NCI-H446 (cell line): ENCODE measurements around the gene B3GAT2.

Experiments used
- DNase-seq, 2 experiments: peaks; one replicate each; lab custom pipeline; 2025; lab: John Stamatoyannopoulos, UW

The B3GAT2 gene

GRCh38 chr6:70842541-70842940, 114.3 kb downstream of the B3GAT2 start:
- no peak for DNase-seq

DNA sequence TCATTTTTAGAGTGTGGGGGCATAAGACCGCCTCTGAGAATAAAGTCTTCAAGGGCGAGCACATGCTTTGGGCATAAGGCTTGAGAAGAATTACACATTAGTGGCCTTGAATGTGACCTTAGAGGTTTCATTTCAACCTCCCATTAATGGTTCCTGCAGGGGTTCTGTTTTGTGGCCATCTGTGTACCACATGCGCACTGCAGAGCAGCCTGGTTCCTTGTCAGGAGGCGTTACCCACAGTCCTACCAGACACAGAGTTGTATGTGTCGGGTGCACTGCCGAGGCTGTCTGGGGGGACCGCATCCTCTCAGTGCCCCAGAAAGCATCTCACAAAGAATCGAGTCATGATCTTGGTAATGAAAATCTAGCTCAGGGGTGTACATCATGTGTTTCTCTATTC, 115.7 kb downstream of the B3GAT2 start:
- DNase-seq: no peak

- DNase-seq: no peak
Observed at GRCh38 chr6:70839286-70840266, 117.3 kb downstream of the B3GAT2 start.

DNA sequence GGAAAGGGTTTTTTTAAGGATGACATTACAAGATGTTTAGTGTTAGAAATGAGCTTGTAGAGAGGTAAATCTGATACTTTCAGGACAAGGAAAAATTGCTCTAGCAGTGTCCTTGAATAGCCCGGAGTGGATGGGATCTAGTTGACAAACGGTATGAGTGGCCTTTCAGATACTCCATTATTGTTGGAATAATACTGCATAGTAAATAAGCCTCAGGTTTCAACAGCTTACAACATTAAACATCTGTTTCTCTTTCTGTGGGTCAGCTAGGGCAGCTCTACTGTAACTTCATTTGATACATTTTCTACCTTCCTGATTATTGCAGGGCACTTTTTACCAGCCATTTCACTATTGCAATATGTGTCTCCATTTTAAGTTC, 118.0 kb downstream of the B3GAT2 start:
- DNase-seq: no peak

DNA sequence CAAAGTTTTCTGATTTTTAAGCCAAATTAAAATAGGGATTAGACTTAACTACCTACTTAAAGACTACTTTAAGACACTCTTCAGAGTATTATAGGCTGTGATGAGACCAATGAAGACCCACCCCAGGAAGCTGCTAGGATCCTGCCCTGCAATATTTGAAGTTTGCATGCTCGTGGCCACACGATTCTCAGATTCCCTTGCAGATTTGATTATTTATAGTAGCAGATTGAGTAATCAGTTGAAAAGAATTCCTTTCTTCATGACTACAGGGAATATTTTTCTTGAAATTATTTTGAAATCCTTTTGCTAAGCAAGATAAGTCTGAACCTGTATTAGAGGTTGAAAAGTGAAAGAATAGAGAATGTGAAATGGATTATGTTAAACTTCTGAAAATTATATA, 122.3 kb downstream of the B3GAT2 start:
- no peak for DNase-seq

GRCh38 chr6:70831427-70831826, 125.4 kb downstream of the B3GAT2 start:
- no peak for DNase-seq

DNA sequence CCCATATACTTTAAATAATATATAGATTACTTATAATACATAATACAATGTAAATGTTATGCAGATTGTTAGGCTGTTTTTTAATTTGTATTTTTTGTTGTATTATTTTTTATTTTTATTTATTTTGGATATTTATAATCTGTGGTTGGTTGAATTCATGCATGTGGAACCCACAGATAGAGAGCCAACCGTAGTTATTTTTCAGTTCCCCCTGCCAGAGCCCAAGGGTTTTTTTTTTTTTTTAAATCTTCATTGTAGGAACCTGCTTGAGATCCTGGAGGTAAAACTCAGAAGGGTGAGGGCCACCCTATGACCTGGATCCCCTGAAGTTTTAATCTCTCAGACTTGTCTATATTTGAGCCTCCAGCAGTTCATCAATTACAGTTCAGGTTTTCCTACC, 133.2 kb downstream of the B3GAT2 start:
- DNase-seq: no peak

DNA sequence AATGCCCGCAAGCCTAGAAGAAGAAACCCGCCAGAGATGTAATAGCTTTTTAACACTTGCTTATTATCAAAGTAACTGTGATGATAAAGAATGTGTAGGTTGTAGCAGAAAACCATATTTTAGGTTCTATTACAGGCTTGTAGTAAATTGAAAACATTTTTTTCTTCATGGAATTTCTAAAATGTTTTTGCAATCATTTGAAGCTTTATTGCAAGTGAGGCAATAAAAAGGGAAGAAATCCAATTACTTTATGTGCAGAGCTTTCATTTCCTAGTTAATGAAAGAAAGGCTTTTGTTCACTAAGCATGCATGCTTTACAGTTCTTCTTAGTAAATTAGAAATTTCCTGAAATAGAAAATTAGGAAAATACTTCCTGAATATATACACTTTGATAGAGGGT, 135.1 kb downstream of the B3GAT2 start:
- no peak for DNase-seq

GRCh38 chr6:70820778-70821177, 136.1 kb downstream of the B3GAT2 start:
- no peak for DNase-seq

- no peak for DNase-seq
Observed at GRCh38 chr6:70819646-70820045, 137.2 kb downstream of the B3GAT2 start.

DNA sequence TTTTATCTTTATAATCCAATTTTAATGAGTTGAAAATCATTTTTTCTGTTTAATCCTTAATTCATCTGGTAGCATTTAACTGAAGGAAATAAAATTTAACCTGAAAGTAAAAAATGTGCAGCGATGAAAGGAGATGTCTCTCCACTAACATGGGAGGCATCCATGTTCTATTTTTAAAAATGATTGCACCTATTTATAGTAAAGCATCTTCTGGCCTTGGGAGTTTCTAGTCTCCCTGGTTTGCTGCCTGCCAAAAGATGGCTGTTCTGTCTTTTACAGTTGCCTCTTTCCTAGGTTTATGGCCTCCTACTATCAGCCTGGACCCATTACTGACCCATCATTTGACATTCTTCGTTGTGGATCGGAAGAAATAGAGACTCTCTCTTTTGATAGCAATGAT, 143.0 kb downstream of the B3GAT2 start:
- no peak for DNase-seq

DNA sequence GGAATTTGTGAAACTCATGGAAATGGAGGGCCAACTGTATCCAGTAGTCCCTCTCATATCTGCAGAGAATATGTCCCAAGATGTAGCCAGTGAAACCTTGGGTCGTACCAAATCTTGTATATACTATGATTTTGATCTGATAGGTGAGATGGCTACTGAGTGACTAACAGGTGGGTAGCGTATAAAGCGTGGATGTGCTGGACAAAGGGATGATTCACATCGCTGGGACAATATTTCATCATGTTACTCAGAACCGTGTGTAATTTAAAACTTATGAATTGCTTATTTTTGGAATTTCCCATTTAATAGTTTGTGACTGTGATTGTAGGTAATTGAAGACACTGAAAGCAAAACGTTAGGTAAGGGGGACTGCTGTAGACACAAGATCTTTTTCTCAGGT, 145.1 kb downstream of the B3GAT2 start:
- DNase-seq: no peak
